NCI-H2107 (cell line): ENCODE data around the gene TMEM52.

Experiments used
- DNase-seq: peaks from one replicate; lab custom pipeline; 2025; lab: John Stamatoyannopoulos, UW

TMEM52 gene

GRCh38 chr1:1873186-1873585 lies 45.9 kb downstream of the TMEM52 start:
- DNase-seq: no peak

- DNase-seq: no peak
Observed at GRCh38 chr1:1872329-1872994, 46.6 kb downstream of the TMEM52 start.

GRCh38 chr1:1869469-1869868 lies 49.6 kb downstream of the TMEM52 start:
- no peak for DNase-seq
